Tibial artery (tissue), 4 donors: ENCODE measurements around the gene CPAMD8.

ENCODE experiments used
- DNase-seq, 2 donors: peaks; one replicate each; pipeline ENCODE4 v3.0.0-alpha.2; 2019
- H3K27ac ChIP-seq, 2 donors: fragments of 200-600 bp; sonication (generic) in 1 of 2; 1 replicate in 1 of 2; 2 replicates in 1 of 2; pipeline ENCODE4 v1.5.1; 2018 to 2019; ENCODE audit warnings: mild to moderate bottlenecking in 1 of 2
- H3K27me3 ChIP-seq, 2 donors: fragments of 200-600 bp; sonication (generic) in 1 of 2; one replicate each; pipeline versions ENCODE4 v1.5.1 to v1.6.0; 2016 to 2019
- H3K36me3 ChIP-seq, 3 donors: fragments of 200-600 bp; sonication (generic) in 2 of 3; one replicate each; pipeline ENCODE4 v1.5.1; 2016 to 2019; ENCODE audit warnings: mild to moderate bottlenecking in 2 of 3
- H3K4me1 ChIP-seq, 4 donors: fragments of 200-600 bp; sonication (generic) in 2 of 4; 1 replicate in 3 of 4; 2 replicates in 1 of 4; pipeline ENCODE4 v1.5.1; 2016 to 2019
- H3K4me3 ChIP-seq, 2 donors: fragments of 200-600 bp; sonication (generic) in 1 of 2; 1 replicate in 1 of 2; 2 replicates in 1 of 2; pipeline ENCODE4 v1.5.1; 2018 to 2019; ENCODE audit warnings: mild to moderate bottlenecking in 2 of 2
- H3K9me3 ChIP-seq, 3 donors: fragments of 200-600 bp; sonication (generic) in 1 of 3; one replicate each; pipeline ENCODE4 v1.5.1; 2016 to 2019
- intact Hi-C: fragments of 100-400 bp; cut with DNase I; formaldehyde crosslinking; loops from one replicate; pipeline ENCODE4 v1.15.0; 2023; ENCODE audit warnings: low total_unique reads
- TF ChIP-seq, protein P1 (sequence below), 2 experiments: fragments of 200-600 bp in 1 of 2; fragments of 450-650 bp in 1 of 2; IDR thresholded peaks; one replicate each; pipeline ENCODE4 v1.5.1; 2017 to 2019; ENCODE audit warnings: antibody characterized with exemption in 2 of 2, mild to moderate bottlenecking in 1 of 2, moderate library complexity in 1 of 2

Gene CPAMD8

DNA sequence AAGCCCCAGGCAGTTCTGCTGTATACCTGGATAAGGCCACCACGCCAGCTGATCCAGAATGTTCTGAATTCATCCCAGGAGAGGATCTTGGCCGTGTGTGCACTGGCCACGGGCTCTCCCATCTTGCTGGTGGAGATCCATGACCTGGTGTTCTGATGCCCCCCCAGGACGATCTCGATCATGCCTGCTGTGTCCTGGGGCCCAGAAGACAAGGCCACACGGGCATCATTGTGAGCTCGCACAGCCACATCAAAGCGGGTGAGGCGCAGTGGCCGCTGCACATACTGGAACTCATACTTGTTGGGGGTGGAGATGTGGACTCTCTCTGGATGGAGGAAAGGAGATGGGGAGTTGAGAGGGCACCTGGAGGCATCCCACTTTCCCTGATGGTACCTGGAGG, 97.7 kb downstream of the CPAMD8 start:
- TF ChIP-seq, protein P1, sequence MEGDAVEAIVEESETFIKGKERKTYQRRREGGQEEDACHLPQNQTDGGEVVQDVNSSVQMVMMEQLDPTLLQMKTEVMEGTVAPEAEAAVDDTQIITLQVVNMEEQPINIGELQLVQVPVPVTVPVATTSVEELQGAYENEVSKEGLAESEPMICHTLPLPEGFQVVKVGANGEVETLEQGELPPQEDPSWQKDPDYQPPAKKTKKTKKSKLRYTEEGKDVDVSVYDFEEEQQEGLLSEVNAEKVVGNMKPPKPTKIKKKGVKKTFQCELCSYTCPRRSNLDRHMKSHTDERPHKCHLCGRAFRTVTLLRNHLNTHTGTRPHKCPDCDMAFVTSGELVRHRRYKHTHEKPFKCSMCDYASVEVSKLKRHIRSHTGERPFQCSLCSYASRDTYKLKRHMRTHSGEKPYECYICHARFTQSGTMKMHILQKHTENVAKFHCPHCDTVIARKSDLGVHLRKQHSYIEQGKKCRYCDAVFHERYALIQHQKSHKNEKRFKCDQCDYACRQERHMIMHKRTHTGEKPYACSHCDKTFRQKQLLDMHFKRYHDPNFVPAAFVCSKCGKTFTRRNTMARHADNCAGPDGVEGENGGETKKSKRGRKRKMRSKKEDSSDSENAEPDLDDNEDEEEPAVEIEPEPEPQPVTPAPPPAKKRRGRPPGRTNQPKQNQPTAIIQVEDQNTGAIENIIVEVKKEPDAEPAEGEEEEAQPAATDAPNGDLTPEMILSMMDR (IDR thresholded peaks at IDR 0.05), result no peak
- Histone ChIP-seq H3K4me1 (no peaks in the 10 kb centered on the region), H3K9me3 (peaks cover 0 to 4% (median 3%) of the 10 kb centered on the region in 3 donors), H3K27ac (no peak overlapping the region), H3K36me3 (no peaks in the 10 kb centered on the region), H3K4me3 (no peak overlapping the region), H3K27me3 (peaks cover 0 to 7% of the 10 kb centered on the region in 2 donors)
- intact Hi-C loops, result no loop called here
- DNase-seq, result no peak

DNA sequence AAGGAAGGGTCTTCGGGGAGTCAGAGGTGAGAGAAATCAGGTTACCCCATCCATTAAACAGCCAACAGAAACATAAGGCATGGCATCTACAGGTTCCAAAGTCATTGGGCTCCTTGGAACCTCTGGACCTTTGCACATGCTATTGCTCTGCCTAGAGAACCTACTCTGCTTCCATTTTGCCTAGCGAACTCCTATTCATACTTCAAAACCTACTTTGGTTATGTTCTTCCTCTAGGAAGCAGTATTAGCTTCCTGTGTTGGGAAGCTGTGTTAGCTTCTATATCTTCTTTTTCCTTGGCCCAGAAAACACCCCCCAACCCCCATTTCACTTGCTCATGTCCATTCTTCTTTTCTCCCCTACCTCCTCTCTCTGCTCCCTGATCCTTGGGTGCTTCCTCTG, 98.3 kb downstream of the CPAMD8 start:
- intact Hi-C loops, result no loop called here
- H3K27me3 ChIP-seq, result peaks cover 0 to 7% of the 10 kb centered on the region in 2 donors

DNA sequence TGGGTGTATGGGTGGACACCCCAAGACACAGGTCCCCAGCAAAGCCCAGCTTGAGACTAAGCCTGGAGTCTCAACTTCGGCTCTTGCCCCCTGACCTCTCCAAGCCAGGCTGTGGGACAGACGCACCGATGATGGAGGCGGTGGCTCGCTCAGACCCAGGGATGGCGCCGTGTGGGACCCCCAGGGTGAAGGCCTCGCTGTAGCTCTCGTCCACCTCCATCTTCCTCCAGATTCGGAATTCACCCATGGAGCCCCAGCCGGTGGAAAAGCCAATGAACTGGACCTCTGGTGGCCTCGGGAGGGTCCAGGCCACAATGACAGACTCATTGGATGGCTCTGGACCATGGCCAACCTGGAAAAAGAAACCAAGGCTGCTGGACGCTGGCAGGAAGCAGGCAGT, 98.7 kb downstream of the CPAMD8 start:
- Histone ChIP-seq H3K27me3 (peaks cover 0 to 7% of the 10 kb centered on the region in 2 donors), H3K27ac (no peak overlapping the region), H3K9me3 (peaks cover 0 to 3% (median 0%) of the 10 kb centered on the region in 3 donors), H3K36me3 (no peaks in the 10 kb centered on the region), H3K4me3 (no peak overlapping the region), H3K4me1 (no peaks in the 10 kb centered on the region)
- no peak for DNase-seq
- TF ChIP-seq, protein P1 (IDR thresholded peaks at IDR 0.05), result no peak
- intact Hi-C loops, result no loop called here

More for the DNA sequence above, 98.3 kb downstream of the CPAMD8 start:
- Histone ChIP-seq H3K36me3 (no peaks in the 10 kb centered on the region), H3K9me3 (peaks cover 0 to 3% (median 0%) of the 10 kb centered on the region in 3 donors), H3K27ac (no peak overlapping the region), H3K4me1 (no peaks in the 10 kb centered on the region), H3K4me3 (no peak overlapping the region)
- TF ChIP-seq, protein P1 (IDR thresholded peaks at IDR 0.05), result no peak
- no peak for DNase-seq

DNA sequence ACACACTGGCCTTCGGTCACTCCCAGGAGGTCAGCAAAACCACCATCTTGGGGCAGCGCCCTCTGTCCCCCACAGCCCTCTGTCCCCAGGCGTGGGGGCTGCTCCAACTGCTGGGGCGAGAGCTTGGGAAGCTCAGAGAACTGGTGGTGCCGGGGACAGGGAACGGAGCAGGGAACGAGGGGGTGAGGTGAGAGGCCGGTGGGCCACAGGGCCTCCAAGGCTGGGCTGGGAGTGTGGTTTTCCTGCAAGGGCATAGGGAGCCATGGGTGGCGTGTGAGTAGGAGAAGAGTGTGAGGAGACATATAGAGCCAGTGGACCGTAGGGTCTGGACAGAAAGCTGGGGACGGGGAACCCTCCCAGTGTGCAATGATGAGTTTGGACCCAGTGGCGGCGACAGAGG, 103.7 kb downstream of the CPAMD8 start:
- peaks cover 0 to 12% (median 7%) of the 10 kb centered on the region in 3 donors for H3K9me3 ChIP-seq
- TF ChIP-seq, protein P1 (IDR thresholded peaks at IDR 0.05), result no peak
- no peak overlapping the region for H3K27ac ChIP-seq
- H3K27me3 ChIP-seq, result peaks cover 0 to 7% of the 10 kb centered on the region in 2 donors
- no peak for DNase-seq
- H3K4me1 ChIP-seq, result no peaks in the 10 kb centered on the region
- intact Hi-C loops, result no loop called here
- H3K36me3 ChIP-seq, result no peaks in the 10 kb centered on the region
- H3K4me3 ChIP-seq, result no peak overlapping the region

DNA sequence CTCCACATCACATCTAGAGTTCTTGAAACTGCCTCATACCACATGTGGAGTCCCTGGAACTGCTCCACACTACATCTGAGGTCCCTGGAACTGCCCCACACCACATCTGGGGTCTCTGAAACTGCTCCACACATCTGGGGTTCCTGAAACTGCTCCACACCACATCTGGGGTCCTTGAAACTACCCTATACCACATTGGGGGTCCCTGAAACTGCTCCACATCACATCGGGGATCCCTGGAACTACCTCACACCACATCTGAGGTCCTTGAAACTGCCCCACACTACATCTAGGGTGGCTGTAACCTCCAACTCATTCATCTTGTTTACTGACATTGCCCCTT, 104.0 kb downstream of the CPAMD8 start:
- no peak for DNase-seq
- Histone ChIP-seq H3K27ac (no peak overlapping the region), H3K4me1 (no peaks in the 10 kb centered on the region), H3K36me3 (no peaks in the 10 kb centered on the region), H3K27me3 (peaks cover 0 to 7% of the 10 kb centered on the region in 2 donors), H3K4me3 (no peak overlapping the region), H3K9me3 (peaks cover 0 to 12% (median 7%) of the 10 kb centered on the region in 3 donors)
- TF ChIP-seq, protein P1 (IDR thresholded peaks at IDR 0.05), result no peak
- intact Hi-C loops, result no loop called here
